Daoy (cell line): ENCODE results near the gene NPAS3. TPM values are rescaled to one million over a fixed set of nuclear protein-coding genes. Genes with fewer than 3 reads are reported as not detected.

Source experiments
- DNase-seq: peaks from one replicate; pipeline ENCODE4 v3.0.0-alpha.2; 2015; ENCODE audit warnings: low read depth
- total RNA-seq: library from RNA; depleted of rRNA; stranded (reverse); fragments of >200 nt; shearing (Covaris generic); gene quantifications from 2 replicates; pipeline ENCODE4 v1.2.3, GENCODE V29; 2014

The NPAS3 gene
- total RNA-seq, 1 experiment from 2014 or later = 1.9 TPM

GRCh38 chr14:33376510-33376909 is 437.8 kb downstream of the NPAS3 start:
- DNase-seq = no peak

- no peak for DNase-seq
These were observed 439.1 kb downstream of the NPAS3 start for GRCh38 chr14:33377596-33378390.

GRCh38 chr14:33381717-33382116 is 443.0 kb downstream of the NPAS3 start:
- no peak for DNase-seq

- no peak for DNase-seq
These were observed 447.5 kb downstream of the NPAS3 start for GRCh38 chr14:33386140-33386539.

- peak; percentile 52 for DNase-seq
These were observed 448.1 kb downstream of the NPAS3 start for GRCh38 chr14:33386781-33387180.

- DNase-seq = no peak
These were observed 451.7 kb downstream of the NPAS3 start for GRCh38 chr14:33390335-33390734.

- no peak for DNase-seq
These were observed 454.7 kb downstream of the NPAS3 start for GRCh38 chr14:33393231-33393894.

- no peak for DNase-seq
These were observed 455.3 kb downstream of the NPAS3 start for GRCh38 chr14:33393895-33394368.

GRCh38 chr14:33401311-33401710 is 462.6 kb downstream of the NPAS3 start:
- no peak for DNase-seq

- DNase-seq = no peak
These were observed 463.9 kb downstream of the NPAS3 start for GRCh38 chr14:33402604-33403003.

GRCh38 chr14:33404054-33404453 is 465.4 kb downstream of the NPAS3 start:
- peak; percentile 42 for DNase-seq

GRCh38 chr14:33404964-33405574 is 466.4 kb downstream of the NPAS3 start:
- DNase-seq = no peak

GRCh38 chr14:33406766-33407165 is 468.1 kb downstream of the NPAS3 start:
- DNase-seq = no peak

- no peak for DNase-seq
These were observed 469.6 kb downstream of the NPAS3 start for GRCh38 chr14:33408291-33408690.

GRCh38 chr14:33412450-33412849 is 473.8 kb downstream of the NPAS3 start:
- DNase-seq = no peak

GRCh38 chr14:33413381-33413780 is 474.7 kb downstream of the NPAS3 start:
- no peak for DNase-seq

- peak; percentile 21 for DNase-seq
These were observed 475.4 kb downstream of the NPAS3 start for GRCh38 chr14:33414041-33414440.

- DNase-seq = no peak
These were observed 481.5 kb downstream of the NPAS3 start for GRCh38 chr14:33420051-33420627.

- no peak for DNase-seq
These were observed 491.8 kb downstream of the NPAS3 start for GRCh38 chr14:33430414-33431035.

- peak; percentile 37 for DNase-seq
These were observed 493.8 kb downstream of the NPAS3 start for GRCh38 chr14:33432407-33433023.

- DNase-seq = no peak
These were observed 494.7 kb downstream of the NPAS3 start for GRCh38 chr14:33433396-33433795.
